ENCODE results near the gene PPT2.

- no peak for TF ChIP-seq TAF1 (IDR thresholded peaks at IDR 0.05; ENCODE audit: borderline replicate concordance, insufficient read depth, low read length)
- no peak for TF ChIP-seq POLR2AphosphoS5 (IDR thresholded peaks at IDR 0.05; ENCODE audit: low read depth, low read length)
- TF ChIP-seq REST (IDR thresholded peaks at IDR 0.05; ENCODE audit: insufficient read depth in 1 of 2, low read depth in 2 of 2, low read length in 2 of 2), result no peak
- no peak for TF ChIP-seq FOXP2 (optimal IDR thresholded peaks at IDR 0.05; ENCODE audit: borderline replicate concordance, extremely low read depth, extremely low read length, insufficient read depth)
- TF ChIP-seq SIN3A (IDR thresholded peaks at IDR 0.05; ENCODE audit: borderline replicate concordance, insufficient read depth, low read length), result no peak
These were observed 27.1 kb upstream of the PPT2 start for GRCh38 chr6:32126880-32127279.

All from PFSK-1 (cell line).